Measurements from ENCODE around the gene SNX11. TPM values are rescaled to one million over a fixed set of nuclear protein-coding genes. Genes with fewer than 3 reads are reported as not detected.

Gene SNX11
- total RNA-seq, 4 donors from 2014 or later, result 12.7 to 16.6 (median 15.0) TPM

GRCh38 chr17:48134912-48135480 is 27.4 kb downstream of the SNX11 start:
- H3K4me1 ChIP-seq, result peaks cover 0 to 5% (median 0%) of the 10 kb centered on the region in 3 donors
- no peak for DNase-seq
- TF ChIP-seq POLR2A (IDR thresholded peaks at IDR 0.05) (no peak), CTCF (IDR thresholded peaks at IDR 0.05) (no peak)
- H3K36me3 ChIP-seq, result no peaks in the 10 kb centered on the region
- peaks cover 0 to 3% (median 0%) of the 10 kb centered on the region in 4 donors for H3K27me3 ChIP-seq
- intact Hi-C loops (cut with DNase I), result loop anchor here (5.0 kb wide), 1 partner anchor 58 kb away; no protein-coding TSS in a partner anchor
- WGBS, 2 donors, result 60 to 88% methylated on average over 1 to 3 of the region's 3 CpGs
- H3K27ac ChIP-seq, result no peak overlapping the region
- H3K4me3 ChIP-seq, result no peak overlapping the region
- H3K9me3 ChIP-seq, result no peaks in the 10 kb centered on the region

- WGBS, 2 donors, result 70 to 81% methylated on average over 1 of the region's 1 CpG
- Histone ChIP-seq H3K9me3 (no peaks in the 10 kb centered on the region), H3K27ac (no peak overlapping the region), H3K36me3 (no peaks in the 10 kb centered on the region), H3K4me3 (no peak overlapping the region), H3K4me1 (no peaks in the 10 kb centered on the region), H3K27me3 (peaks cover 0 to 28% (median 0%) of the 10 kb centered on the region in 4 donors)
- intact Hi-C loops (cut with DNase I), result no loop called here
- no peak for TF ChIP-seq CTCF (IDR thresholded peaks at IDR 0.05)
- TF ChIP-seq POLR2A (IDR thresholded peaks at IDR 0.05), result no peak
- no peak for DNase-seq
Measured at GRCh38 chr17:48137656-48138055, 30.1 kb downstream of the SNX11 start.

GRCh38 chr17:48139944-48140343 is 32.4 kb downstream of the SNX11 start:
- intact Hi-C loops (cut with DNase I), result no loop called here
- Histone ChIP-seq H3K9me3 (no peaks in the 10 kb centered on the region), H3K27ac (no peak overlapping the region), H3K36me3 (no peaks in the 10 kb centered on the region), H3K4me1 (no peaks in the 10 kb centered on the region), H3K4me3 (no peak overlapping the region), H3K27me3 (peaks cover 0 to 51% (median 0%) of the 10 kb centered on the region in 4 donors)
- no peak for DNase-seq
- TF ChIP-seq CTCF (IDR thresholded peaks at IDR 0.05), result no peak
- TF ChIP-seq POLR2A (IDR thresholded peaks at IDR 0.05), result no peak
- 71% methylated on average over 2 of the region's 2 CpGs for WGBS, 2 donors

- Histone ChIP-seq H3K36me3 (no peaks in the 10 kb centered on the region), H3K27me3 (peaks cover 0 to 88% (median 0%) of the 10 kb centered on the region in 4 donors), H3K4me3 (no peak overlapping the region), H3K4me1 (no peaks in the 10 kb centered on the region), H3K9me3 (no peaks in the 10 kb centered on the region), H3K27ac (no peak overlapping the region)
- intact Hi-C loops (cut with DNase I), result no loop called here
- WGBS, 2 donors, result 50 to 51% methylated on average over 4 to 6 of the region's 6 CpGs
- DNase-seq, result no peak
- TF ChIP-seq CTCF (IDR thresholded peaks at IDR 0.05) (no peak), POLR2A (IDR thresholded peaks at IDR 0.05) (no peak)
Measured at GRCh38 chr17:48143629-48144028, 36.1 kb downstream of the SNX11 start.

- peaks cover 0 to 94% (median 0%) of the 10 kb centered on the region in 4 donors for H3K27me3 ChIP-seq
Measured at GRCh38 chr17:48144231-48144630, 36.7 kb downstream of the SNX11 start.

More at GRCh38 chr17:48144231-48144630, 36.7 kb downstream of the SNX11 start:
- H3K4me3 ChIP-seq, result no peak overlapping the region
- no peak for DNase-seq
- 58 to 71% methylated on average over 8 of the region's 8 CpGs for WGBS, 2 donors
- no peaks in the 10 kb centered on the region for H3K9me3 ChIP-seq
- no peaks in the 10 kb centered on the region for H3K4me1 ChIP-seq
- intact Hi-C loops (cut with DNase I), result no loop called here
- no peaks in the 10 kb centered on the region for H3K36me3 ChIP-seq
- TF ChIP-seq POLR2A (IDR thresholded peaks at IDR 0.05) (no peak), CTCF (IDR thresholded peaks at IDR 0.05) (no peak)
- no peak overlapping the region for H3K27ac ChIP-seq

Data from esophagus squamous epithelium (tissue), 5 donors.